Muscle layer of colon (tissue), 2 donors: ENCODE measurements around the gene MIR17HG.
"Not testable (repeated sequence)": the region's sequence is repeated elsewhere in the genome, so short reads cannot be mapped to it uniquely, and the experiment has no call there.

Experiments
- H3K27ac ChIP-seq: one replicate; pipeline ENCODE4 v1.7.0; 2013; ENCODE audit warnings: low read depth, mild to moderate bottlenecking, low read length, moderate library complexity
- H3K27me3 ChIP-seq, 2 donors: one replicate each; pipeline ENCODE4 v1.7.0; 2013; ENCODE audit warnings: low read length in 2 of 2, mild to moderate bottlenecking in 2 of 2; ENCODE audit not compliant: insufficient read depth in 2 of 2, control insufficient read depth in 1 of 2
- H3K36me3 ChIP-seq: one replicate; pipeline ENCODE4 v1.7.0; 2013; ENCODE audit warnings: mild to moderate bottlenecking, low read length; ENCODE audit not compliant: insufficient read depth
- H3K4me1 ChIP-seq: one replicate; pipeline ENCODE4 v1.7.0; 2013; ENCODE audit warnings: mild to moderate bottlenecking, low read length; ENCODE audit not compliant: insufficient read depth
- H3K4me3 ChIP-seq, 2 donors: one replicate each; pipeline ENCODE4 v1.7.0; 2013; ENCODE audit warnings: low read length in 2 of 2, low read depth in 1 of 2, mild to moderate bottlenecking in 1 of 2, moderate library complexity in 1 of 2
- H3K9ac ChIP-seq: one replicate; pipeline ENCODE4 v1.7.0; 2013; ENCODE audit warnings: low read length
- H3K9me3 ChIP-seq: one replicate; pipeline ENCODE4 v1.7.0; 2013; ENCODE audit warnings: mild to moderate bottlenecking, low read length
- donor health status: abdominal sarcoma.
- donor health status: Adenocarcinoma of cecum.

MIR17HG gene

DNA sequence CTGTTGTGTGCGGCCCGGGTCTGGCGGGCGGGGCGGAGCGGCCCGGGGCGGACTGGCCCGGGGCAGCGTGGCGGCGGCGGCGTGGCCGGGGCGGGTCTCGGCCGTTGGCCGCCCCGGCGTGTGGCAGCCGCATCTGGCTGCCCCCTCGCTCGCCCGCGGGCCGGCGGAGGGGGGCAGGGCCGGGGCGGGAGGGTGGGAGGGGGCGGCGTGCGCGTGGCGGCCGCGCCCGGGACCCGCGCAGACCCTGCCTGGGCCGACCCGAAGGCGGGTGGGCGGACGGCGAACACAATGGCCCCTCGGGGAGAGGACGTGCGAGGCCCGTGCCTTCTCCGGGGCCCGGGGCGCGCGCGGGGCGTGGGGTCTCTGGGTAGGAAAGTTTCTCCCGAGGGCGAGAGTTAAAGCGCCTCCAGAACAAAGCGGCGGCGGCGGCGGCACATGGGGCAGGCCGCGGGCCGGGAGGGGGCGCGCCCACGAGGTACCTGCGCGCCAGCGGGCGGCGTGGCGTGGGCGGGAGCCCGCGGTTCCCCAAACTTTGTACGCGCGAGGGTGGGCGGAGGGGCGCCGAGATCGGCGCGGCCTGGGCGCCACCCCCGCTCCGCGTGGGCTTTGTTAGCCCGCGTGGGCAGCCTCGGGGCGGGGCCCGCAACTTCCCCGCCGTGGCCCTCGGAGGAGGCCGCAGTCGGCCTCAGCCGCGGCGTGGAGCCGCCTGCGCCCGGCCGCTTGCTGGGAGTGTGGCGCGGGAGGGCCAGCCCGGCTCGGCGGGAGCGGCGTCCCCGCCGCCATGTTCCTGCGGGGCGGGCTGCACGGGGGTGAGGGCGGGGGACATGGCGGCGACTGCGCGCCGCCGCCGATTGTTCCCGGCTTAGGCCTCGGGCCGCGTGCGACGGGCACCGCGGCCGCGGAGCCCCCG, 764 bp downstream of the MIR17HG start:
- no peak overlapping the region for H3K9ac ChIP-seq
- no peaks in the 10 kb centered on the region for H3K9me3 ChIP-seq
- H3K27ac ChIP-seq, result peak overlapping the region; percentile 69
- no peaks in the 10 kb centered on the region for H3K27me3 ChIP-seq
- peak overlapping the region; percentile 64 to 79 for H3K4me3 ChIP-seq
- peaks cover 26% of the 10 kb centered on the region for H3K4me1 ChIP-seq
- H3K36me3 ChIP-seq, result peaks cover 15% of the 10 kb centered on the region

GRCh38 chr13:91348906-91349435, 1.5 kb downstream of the MIR17HG start:
- Histone ChIP-seq H3K4me1 (peaks cover 33% of the 10 kb centered on the region), H3K9me3 (no peaks in the 10 kb centered on the region), H3K27me3 (no peaks in the 10 kb centered on the region), H3K4me3 (peak overlapping the region; percentile 59 to 77), H3K27ac (peak overlapping the region; percentile 73), H3K36me3 (peaks cover 22% of the 10 kb centered on the region), H3K9ac (no peak overlapping the region)

GRCh38 chr13:91349992-91350911, 2.8 kb downstream of the MIR17HG start:
- no peak overlapping the region for H3K4me3 ChIP-seq
- no peak overlapping the region for H3K9ac ChIP-seq

GRCh38 chr13:91351123-91351522, 3.6 kb downstream of the MIR17HG start:
- Histone ChIP-seq H3K4me1 (peaks cover 36% of the 10 kb centered on the region), H3K9ac (no peak overlapping the region), H3K9me3 (no peaks in the 10 kb centered on the region), H3K27me3 (no peaks in the 10 kb centered on the region), H3K27ac (no peak overlapping the region), H3K36me3 (peaks cover 37% of the 10 kb centered on the region), H3K4me3 (no peak overlapping the region)

More at GRCh38 chr13:91349992-91350911, 2.8 kb downstream of the MIR17HG start:
- no peaks in the 10 kb centered on the region for H3K9me3 ChIP-seq
- H3K27ac ChIP-seq, result no peak overlapping the region
- no peaks in the 10 kb centered on the region for H3K27me3 ChIP-seq
- peaks cover 36% of the 10 kb centered on the region for H3K4me1 ChIP-seq
- peaks cover 33% of the 10 kb centered on the region for H3K36me3 ChIP-seq

DNA sequence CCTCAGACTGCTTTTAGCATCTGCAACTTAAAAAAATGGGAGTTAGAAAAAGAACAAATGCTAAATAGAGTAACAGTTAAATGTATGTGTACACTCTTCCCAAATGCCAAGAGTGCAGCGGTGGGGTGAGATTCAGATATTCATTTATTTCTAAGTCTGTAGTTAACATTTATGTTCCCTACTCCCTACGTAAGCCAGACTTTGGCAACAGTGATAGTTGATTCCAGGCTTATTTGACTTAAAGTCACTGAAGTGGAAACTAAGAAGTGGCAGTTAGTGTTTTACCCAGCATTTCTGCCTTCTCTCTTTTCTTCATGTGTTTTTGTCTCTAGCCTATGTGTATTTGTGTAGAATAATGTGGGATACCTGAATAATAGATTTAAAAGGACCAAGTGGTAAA, 4.5 kb downstream of the MIR17HG start:
- no peaks in the 10 kb centered on the region for H3K9me3 ChIP-seq
- H3K36me3 ChIP-seq, result peaks cover 37% of the 10 kb centered on the region
- H3K9ac ChIP-seq, result no peak overlapping the region
- no peak overlapping the region for H3K27ac ChIP-seq
- peaks cover 36% of the 10 kb centered on the region for H3K4me1 ChIP-seq
- H3K27me3 ChIP-seq, result no peaks in the 10 kb centered on the region
- no peak overlapping the region for H3K4me3 ChIP-seq

- not testable (repeated sequence) for H3K27ac ChIP-seq, H3K9me3 ChIP-seq, H3K4me3 ChIP-seq, H3K9ac ChIP-seq, H3K27me3 ChIP-seq
- H3K36me3 ChIP-seq, result peaks cover 37% of the 10 kb centered on the region
- H3K4me1 ChIP-seq, result peaks cover 36% of the 10 kb centered on the region
Observed at GRCh38 chr13:91352891-91353290, 5.4 kb downstream of the MIR17HG start.

DNA sequence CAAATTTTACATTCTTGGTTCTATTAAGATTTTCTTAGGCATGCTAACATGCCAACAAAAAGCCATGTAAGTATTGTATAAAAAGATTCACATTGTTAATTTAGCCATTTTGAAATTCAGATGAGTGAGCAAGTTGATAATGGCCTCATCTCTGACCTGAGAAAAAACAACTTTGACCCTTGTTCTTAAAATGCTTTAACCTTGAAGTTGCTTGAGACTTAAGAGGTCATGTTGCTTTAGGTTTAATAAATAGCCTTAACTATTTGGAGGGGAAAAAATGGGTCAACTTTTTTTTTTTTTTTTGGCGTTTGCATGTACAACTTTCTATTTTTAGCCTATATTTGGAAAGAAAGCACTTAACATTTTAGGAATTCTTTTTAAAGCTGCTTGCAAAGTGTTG, 6.0 kb downstream of the MIR17HG start:
- Histone ChIP-seq H3K36me3 (peaks cover 37% of the 10 kb centered on the region), H3K4me1 (peaks cover 36% of the 10 kb centered on the region), H3K9ac (no peak overlapping the region), H3K9me3 (no peaks in the 10 kb centered on the region), H3K4me3 (no peak overlapping the region), H3K27ac (no peak overlapping the region), H3K27me3 (no peaks in the 10 kb centered on the region)

GRCh38 chr13:91355099-91355825, 7.8 kb downstream of the MIR17HG start:
- Histone ChIP-seq H3K9ac (no peak overlapping the region), H3K27me3 (no peaks in the 10 kb centered on the region), H3K4me1 (peaks cover 24% of the 10 kb centered on the region), H3K4me3 (no peak overlapping the region), H3K36me3 (peaks cover 31% of the 10 kb centered on the region), H3K27ac (no peak overlapping the region), H3K9me3 (no peaks in the 10 kb centered on the region)

DNA sequence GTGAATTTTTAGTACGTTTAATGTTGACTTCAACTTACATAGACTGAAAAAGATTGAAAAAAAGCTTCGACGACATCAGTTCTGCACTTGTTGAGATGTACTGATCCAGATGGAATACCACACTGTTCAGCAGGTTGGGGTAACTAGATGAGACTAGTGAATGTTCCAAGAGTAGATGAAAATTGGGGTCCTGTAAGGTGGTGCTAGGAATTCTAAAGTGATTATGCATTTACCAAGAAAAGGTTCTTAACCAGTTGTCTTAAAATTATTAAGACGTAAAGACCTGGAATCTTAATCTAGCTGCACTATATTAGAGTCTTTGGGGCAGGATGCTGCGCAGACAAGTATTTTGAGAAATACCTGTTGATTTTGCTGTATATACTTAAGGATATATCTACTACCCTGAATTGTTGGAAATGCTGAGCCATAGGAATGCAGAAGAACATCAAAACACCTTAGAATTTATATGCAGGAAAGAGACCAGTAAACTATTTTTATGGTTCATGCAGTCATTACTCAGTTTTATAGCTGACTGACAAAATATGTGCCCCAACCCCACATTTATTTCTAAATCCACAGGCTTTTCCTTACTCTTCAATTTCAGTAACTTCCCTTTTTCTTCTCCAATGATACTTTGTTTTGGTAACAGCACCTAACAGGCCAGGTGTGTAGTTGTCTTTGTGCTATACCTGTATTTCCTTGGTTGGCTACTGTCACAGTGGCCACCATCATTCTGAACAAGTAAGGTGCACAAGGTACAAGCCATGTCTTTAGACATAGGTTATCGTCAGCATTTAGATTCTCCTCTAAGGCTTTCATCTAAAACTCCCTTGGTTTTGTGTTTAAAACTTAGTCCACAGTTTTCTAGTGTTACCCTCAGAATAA, 8.6 kb downstream of the MIR17HG start:
- H3K9ac ChIP-seq, result no peak overlapping the region
- H3K27ac ChIP-seq, result no peak overlapping the region
- H3K9me3 ChIP-seq, result no peaks in the 10 kb centered on the region
- peaks cover 18% of the 10 kb centered on the region for H3K4me1 ChIP-seq
- H3K27me3 ChIP-seq, result no peaks in the 10 kb centered on the region
- H3K4me3 ChIP-seq, result no peak overlapping the region
- H3K36me3 ChIP-seq, result peaks cover 24% of the 10 kb centered on the region

DNA sequence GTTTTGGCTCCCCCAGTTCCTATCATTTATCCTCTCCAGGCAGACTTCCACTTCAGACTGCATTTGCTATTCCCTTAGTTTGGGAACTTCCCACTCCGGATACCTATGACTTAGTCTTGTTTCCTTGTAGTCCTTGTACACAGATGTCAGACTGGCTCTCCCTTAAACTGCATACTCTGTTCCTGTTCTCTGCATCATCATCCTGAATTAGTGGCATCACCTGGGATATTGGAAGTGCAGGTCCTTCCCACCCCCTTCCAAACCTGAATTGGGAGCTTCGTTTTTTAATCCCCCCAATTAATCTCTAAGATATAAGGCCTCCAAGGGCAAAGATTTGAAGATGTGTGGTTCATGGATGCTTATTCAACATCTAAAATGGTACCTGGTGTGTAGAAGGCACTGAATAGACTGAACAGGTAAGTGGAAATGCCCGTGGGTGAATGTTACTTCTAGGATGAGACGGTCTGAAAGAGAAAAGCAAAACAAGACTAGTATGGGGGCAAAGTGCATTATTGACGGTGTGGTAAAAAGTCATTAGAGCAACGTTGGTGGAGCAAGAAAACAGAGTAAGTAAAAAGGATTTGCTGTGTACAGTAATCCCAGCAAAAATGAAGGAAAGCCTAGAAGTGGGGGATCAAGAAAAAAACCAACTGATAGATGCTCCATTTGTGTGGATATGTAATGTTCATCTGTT, 9.6 kb downstream of the MIR17HG start:
- Histone ChIP-seq H3K4me1 (peaks cover 13% of the 10 kb centered on the region), H3K27ac (no peak overlapping the region), H3K27me3 (no peaks in the 10 kb centered on the region), H3K9me3 (no peaks in the 10 kb centered on the region), H3K36me3 (peaks cover 23% of the 10 kb centered on the region), H3K9ac (no peak overlapping the region), H3K4me3 (no peak overlapping the region)
